GM18909 (cell line): ENCODE results near the gene BEX4.
A peak's percentile ranks its signal among the peaks of the same experiment; 100 is the strongest.
"Not testable (repeated sequence)": the region's sequence is repeated elsewhere in the genome, so short reads cannot be mapped to it uniquely, and the experiment has no call there.

Source experiments
- ATAC-seq: cut with Tn5 transposase; IDR thresholded peaks from one replicate; pipeline ENCODE4 v1.9.1; 2021; ENCODE audit warnings: mild to moderate bottlenecking; ENCODE audit not compliant: unreplicated experiment, poor library complexity

The BEX4 gene, protein sequence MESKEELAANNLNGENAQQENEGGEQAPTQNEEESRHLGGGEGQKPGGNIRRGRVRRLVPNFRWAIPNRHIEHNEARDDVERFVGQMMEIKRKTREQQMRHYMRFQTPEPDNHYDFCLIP

DNA sequence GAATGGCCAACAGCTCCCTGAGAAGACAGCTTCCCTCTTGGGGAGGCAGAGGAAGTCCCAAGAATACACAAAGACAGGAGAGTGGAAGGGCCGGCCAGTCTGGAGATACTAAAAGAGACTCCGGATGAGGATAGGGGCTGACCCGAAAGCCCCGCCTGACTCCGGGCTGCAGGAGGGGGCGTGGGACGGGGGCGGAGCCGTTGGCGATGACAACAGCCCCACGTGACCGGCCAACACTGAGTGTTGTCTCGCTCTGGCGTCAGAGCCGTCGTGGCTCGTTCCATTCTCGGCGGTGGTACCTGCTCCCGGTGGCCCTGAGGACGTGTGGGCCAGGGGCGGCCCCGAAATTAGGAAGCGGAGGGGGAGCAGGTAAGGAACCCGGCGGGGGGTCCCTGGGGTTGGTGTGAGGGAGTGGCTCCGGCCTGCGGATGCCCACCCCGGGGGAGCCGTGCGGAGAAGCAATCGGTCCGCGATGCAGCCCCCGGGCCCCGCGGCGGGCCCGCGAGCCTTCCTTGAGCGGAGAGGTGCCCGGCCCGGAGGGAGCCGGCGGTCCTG is at the start of gene BEX4:
TSS of gene BEX4 (plus strand) at position 239 of the 555 bp plus-strand sequence. CDS start 1,046 bp downstream, outside the sequence.
- ATAC-seq, result peak; percentile 91

DNA sequence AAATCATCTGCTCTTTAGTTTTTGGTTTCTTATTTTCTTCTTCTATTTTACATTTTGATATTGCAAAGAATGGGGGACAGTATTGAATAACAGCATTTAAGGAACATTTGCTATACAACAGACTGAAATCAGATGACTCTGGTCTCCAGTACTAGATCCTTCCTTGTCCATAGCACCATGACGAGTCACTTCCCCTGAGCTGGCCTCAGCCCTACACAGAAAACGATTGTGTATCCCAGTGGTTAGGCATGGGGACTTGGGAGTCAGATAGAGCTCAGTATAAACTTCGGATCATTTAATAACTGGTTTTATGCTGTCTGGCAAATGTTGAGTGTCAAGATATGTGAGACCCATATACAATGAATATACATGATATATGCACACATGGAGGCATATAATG is 44.7 kb upstream of the BEX4 start:
- no peak for ATAC-seq

- ATAC-seq, result no peak
Observed at GRCh38 chrX:103171353-103171752, 43.6 kb upstream of the BEX4 start.

GRCh38 chrX:103175256-103175655 is 39.7 kb upstream of the BEX4 start:
- ATAC-seq, result not testable (repeated sequence)

DNA sequence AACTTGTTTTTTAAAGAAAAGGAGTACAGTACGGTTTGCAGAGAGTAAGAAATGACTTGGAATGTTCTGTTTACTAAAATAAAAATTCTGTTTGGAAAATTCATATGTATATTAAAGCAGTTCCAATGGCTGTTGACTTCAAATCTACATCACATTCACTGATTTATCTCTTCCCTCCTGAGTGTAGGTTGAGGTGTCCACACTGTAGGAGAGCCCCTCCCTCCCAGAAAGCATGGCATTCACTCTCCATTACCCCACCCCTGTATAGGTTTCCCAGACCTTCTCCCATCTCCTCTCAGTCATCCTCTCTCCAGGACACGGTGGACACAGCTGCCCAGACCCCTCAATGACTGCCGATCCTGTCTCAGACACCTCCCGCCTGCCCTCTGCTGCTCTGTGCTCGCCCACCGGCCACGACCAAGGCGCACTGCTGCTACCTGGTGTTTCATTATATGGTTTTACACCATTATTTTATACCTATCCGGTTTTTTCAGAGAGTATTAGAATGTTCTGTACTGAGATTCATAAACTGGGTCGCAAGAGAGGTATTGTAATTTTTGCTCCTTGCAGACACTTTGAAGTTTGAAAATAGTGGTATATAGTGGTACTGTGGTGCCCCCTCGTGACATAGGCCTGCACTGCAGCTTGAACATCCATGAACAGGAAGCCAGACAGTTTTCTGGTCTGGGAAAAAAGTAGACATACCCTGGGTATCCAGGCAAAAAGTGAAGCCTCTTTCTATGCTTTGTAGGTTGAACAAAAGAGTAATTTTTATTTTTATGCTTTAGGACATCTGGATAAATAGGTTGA is 38.8 kb upstream of the BEX4 start:
- peak; percentile 80 for ATAC-seq

DNA sequence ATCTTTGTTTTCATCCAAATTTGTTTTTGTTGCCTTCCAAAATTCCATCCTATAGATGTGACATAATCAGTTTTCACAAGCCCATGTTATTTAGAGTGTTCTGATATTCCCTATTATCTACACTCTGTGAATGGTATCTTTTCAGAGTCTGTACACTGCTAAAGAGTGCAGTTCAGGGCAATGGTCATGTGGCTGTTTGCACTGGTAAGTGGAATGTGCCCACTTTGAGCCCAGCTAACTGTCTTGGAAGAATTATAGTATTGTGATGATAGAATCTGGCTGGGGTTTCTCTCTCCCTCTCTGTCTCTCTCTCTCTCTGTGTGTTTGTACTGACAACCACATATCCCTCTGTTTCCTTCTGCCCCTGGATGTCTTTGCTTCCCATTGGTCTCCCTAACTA is 37.4 kb upstream of the BEX4 start:
- ATAC-seq, result no peak

- ATAC-seq, result no peak
Observed at GRCh38 chrX:103183912-103184311, 31.0 kb upstream of the BEX4 start.

- no peak for ATAC-seq
Observed at GRCh38 chrX:103187953-103188475, 26.9 kb upstream of the BEX4 start.

DNA sequence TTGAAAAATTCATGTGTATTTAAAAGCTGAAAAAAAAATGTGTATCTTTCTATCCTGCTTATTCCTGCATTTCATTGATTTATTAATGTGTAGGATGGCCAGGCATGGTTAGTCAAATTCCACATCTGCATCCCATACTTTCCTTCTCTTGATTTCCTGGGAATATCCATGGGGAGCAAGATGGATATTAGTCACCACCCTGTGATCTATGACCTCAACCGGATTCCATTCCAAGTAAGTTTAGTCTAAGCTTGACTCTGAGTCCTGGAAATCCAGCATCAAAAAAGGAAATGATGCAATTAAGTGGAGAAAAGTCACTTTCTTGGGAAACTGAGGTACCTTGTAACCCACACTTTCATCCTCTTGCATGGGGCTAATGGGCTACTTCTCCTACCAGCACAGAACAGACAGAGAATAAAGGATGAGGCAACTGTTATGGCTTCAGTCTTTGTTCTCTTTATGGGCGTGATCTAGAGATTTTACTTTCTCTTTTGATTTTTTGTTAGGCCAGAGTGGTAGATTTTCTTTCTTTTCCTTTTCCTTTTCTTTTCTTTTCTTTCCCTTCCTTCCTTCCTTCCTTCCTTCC is 17.1 kb upstream of the BEX4 start:
- no peak for ATAC-seq

- ATAC-seq, result not testable (repeated sequence)
Observed at GRCh38 chrX:103198668-103199067, 16.2 kb upstream of the BEX4 start.

GRCh38 chrX:103201041-103201440 is 13.9 kb upstream of the BEX4 start:
- no peak for ATAC-seq

- no peak for ATAC-seq
Observed at GRCh38 chrX:103210056-103210455, 4.9 kb upstream of the BEX4 start.

DNA sequence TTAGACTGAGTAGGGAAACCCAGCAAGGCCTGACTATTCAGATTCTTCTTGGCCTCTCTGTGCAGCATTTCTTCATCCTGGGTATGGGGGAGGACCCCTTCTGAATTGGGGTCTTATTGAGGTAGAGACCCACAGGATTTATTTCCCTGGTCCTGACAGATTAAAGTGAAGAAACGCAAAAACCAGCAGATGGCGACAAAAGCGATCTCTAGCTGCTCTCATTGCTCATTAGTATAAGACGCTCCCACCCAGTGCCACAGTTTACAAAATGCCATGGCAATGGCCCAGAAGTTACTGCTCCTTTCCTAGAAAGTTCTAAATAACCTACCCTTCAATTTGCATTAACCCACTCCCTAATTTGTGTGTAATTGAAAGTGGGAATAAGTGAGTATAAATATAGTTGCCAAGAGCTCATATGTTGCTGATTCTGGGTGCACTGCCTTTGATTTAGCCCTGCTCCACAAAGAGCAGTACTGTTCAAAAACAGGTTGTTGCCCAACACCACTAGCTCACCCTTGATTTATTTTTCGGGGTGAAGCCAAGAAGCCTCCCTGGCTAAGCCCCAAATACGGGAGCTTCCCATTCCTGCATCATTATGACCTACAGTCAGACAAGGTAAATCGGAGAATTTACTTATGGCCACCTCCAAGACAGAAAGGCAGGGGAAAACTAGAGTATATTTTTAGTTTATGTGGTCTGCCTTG is 3.7 kb upstream of the BEX4 start:
- peak; percentile 38 for ATAC-seq

- no peak for ATAC-seq
Observed at GRCh38 chrX:103212749-103213457, 2.0 kb upstream of the BEX4 start.

DNA sequence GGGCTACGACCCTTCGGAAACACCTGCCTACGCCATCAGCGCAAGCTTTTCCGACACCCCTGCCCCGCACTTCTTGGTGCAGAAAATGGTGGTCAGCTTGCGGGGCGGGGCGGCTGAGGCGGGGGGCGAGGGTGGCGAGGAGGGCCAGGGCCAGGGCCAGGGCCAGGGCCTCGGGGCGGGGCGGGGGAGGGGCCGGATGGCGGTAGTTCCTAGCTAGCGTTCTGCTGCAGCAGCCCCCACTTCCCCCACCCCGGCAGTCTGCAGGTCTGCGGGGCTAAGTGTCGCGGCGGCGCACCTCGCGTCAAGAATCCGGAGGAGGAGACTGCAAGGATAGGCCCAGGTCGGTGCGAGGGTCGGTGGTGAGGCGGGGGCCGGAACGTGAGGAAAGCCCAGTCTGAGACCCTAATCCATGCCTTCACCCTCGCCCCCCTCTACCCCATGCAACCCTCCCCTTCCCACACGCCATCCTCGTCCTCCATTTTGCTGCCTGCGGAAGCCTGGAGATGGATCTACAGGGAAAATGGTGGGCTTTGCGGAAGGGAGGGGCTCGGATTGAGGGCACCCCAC is 600 bp downstream of the BEX4 start:
- peak; percentile 33 for ATAC-seq

GRCh38 chrX:103220511-103221323 is 5.8 kb downstream of the BEX4 start:
- ATAC-seq, result no peak

GRCh38 chrX:103225918-103226317 is 11.0 kb downstream of the BEX4 start:
- ATAC-seq, result not testable (repeated sequence)

GRCh38 chrX:103233263-103233662 is 18.4 kb downstream of the BEX4 start:
- no peak for ATAC-seq

- ATAC-seq, result no peak
Observed at GRCh38 chrX:103234869-103235268, 20.0 kb downstream of the BEX4 start.
